Astrocyte (in vitro differentiated cells and primary cell): ENCODE results near the gene DEPP1.

Experiments used
- EZH2 ChIP-seq: IDR thresholded peaks from 2 replicates; pipeline ENCODE4 v1.6.1; 2012; ENCODE audit warnings: mild to moderate bottlenecking, low read length, inconsistent platforms; ENCODE audit not compliant: insufficient read depth
- TF ChIP-seq, protein P1 (sequence below): IDR thresholded peaks from 2 replicates; pipeline ENCODE4 v1.5.1; 2011; ENCODE audit warnings: low read depth, mild to moderate bottlenecking, inconsistent platforms, low read length, moderate library complexity; ENCODE audit not compliant: insufficient read depth

DNA sequence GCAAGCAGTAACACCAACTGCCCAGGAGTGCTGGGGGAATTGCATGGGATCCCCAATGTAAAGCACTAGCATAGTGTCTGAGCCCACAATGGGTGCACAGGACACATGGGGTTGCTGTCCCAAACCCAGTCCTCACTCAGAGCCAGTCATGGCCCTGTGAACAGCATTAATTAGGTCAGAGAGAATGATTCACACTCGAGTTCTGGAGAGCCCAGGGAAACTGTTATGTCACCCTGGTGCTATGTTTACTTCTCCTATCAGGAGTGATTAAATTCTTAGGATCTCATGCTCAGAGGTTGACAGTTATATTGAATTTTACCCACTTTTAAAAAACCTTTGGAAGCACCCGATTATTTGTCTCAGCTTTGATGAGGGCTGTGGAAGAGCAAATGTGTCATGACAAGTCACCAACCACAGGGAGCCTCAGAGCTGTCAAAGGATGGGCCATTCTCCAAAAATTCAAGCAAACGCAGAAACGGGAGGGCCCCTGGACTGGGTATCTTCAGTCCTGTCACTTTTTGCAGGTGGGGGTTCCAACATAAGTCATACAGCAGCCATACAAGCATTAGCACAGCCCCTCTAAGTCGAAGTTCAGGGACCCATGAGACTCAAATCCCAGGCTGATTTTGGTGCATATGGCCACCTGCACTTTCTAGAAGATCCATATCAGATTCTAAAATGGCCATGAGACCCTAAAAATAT lies 20.3 kb downstream of the DEPP1 start:
- TF ChIP-seq, protein P1, sequence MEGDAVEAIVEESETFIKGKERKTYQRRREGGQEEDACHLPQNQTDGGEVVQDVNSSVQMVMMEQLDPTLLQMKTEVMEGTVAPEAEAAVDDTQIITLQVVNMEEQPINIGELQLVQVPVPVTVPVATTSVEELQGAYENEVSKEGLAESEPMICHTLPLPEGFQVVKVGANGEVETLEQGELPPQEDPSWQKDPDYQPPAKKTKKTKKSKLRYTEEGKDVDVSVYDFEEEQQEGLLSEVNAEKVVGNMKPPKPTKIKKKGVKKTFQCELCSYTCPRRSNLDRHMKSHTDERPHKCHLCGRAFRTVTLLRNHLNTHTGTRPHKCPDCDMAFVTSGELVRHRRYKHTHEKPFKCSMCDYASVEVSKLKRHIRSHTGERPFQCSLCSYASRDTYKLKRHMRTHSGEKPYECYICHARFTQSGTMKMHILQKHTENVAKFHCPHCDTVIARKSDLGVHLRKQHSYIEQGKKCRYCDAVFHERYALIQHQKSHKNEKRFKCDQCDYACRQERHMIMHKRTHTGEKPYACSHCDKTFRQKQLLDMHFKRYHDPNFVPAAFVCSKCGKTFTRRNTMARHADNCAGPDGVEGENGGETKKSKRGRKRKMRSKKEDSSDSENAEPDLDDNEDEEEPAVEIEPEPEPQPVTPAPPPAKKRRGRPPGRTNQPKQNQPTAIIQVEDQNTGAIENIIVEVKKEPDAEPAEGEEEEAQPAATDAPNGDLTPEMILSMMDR = no peak
- TF ChIP-seq EZH2 = no peak
